ENCODE results near the gene STAG1.

Gene STAG1

GRCh38 chr3:136330900-136331299, 421.3 kb downstream of the STAG1 start:
- no peak overlapping the region for H3K4me2 ChIP-seq (ENCODE audit: low read depth, low read length, poor library complexity, severe bottlenecking)
- no peaks in the 10 kb centered on the region for H3K79me2 ChIP-seq (ENCODE audit: insufficient read depth, low read length)
- H3K27me3 ChIP-seq (ENCODE audit: low read length), result no peaks in the 10 kb centered on the region

DNA sequence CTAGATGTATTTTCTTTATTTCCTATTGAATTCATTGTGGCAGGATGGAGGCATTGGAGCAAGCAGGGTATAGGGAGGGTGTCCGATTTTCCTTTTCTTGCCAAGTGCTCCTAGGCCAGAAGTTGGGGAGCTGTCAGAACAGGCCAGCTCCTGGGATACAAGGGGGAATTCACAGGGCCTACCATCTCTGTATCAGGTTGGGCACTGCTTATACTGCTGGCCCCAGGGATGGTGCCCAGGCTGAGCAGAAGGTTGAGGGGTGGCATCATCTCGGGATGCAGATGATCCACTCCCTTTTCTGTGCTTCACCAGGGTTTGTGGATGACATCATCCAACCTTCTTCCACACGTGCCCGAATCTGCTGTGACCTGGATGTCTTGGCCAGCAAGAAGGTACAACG, 422.6 kb downstream of the STAG1 start:
- Histone ChIP-seq H3K9ac (ENCODE audit: low read length) (no peak overlapping the region), H3K9me2 (replicated peaks; ENCODE audit: insufficient read depth, low read length) (no peaks in the 10 kb centered on the region), H3F3A (ENCODE audit: insufficient read depth) (peaks cover 2% of the 10 kb centered on the region; the same call in 1 of the 2 replicates)

More at GRCh38 chr3:136330900-136331299, 421.3 kb downstream of the STAG1 start:
- Histone ChIP-seq H3K9ac (ENCODE audit: low read length) (no peak overlapping the region), H3K9me3 (ENCODE audit: insufficient read depth, low read length) (no peaks in the 10 kb centered on the region), H3K36me3 (ENCODE audit: low read length) (peaks cover 4% of the 10 kb centered on the region), H4K20me1 (ENCODE audit: low read depth, low read length) (no peaks in the 10 kb centered on the region), H3K9me2 (replicated peaks; ENCODE audit: insufficient read depth, low read length) (no peaks in the 10 kb centered on the region), H3F3A (ENCODE audit: insufficient read depth) (peaks cover 2% of the 10 kb centered on the region; the same call in 1 of the 2 replicates), H3K4me3 (ENCODE audit: insufficient read depth, low read length, poor library complexity, severe bottlenecking) (no peak overlapping the region), H2AFZ (ENCODE audit: low read depth, low read length, severe bottlenecking) (no peak overlapping the region), H3K27ac (ENCODE audit: low read depth, low read length) (no peak overlapping the region)
- no peak for TF ChIP-seq EZH2phosphoT487 (conservative IDR thresholded peaks at IDR 0.05; ENCODE audit: low read length)

DNA sequence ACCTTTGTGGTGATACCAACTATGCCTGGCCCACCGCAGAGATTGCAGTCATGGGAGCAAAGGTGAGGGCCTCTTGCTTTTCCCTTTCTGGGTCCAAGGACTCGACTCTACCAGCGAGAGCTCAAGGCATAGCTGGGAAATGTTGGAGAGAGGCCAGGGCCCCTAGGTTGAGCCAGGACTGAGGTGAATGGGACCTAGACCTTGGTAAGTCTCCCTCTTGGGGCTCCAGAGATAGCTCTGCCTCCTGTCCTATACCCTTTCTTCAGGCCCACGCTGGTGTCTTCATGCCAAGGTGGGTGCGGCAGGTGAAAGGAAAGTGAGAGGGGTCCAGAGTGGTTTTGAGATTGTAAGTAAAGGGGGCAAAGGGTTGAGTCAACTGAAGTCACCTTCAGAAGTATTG, 424.5 kb downstream of the STAG1 start:
- Histone ChIP-seq H2AFZ (ENCODE audit: low read depth, low read length, severe bottlenecking) (no peak overlapping the region), H3K27ac (ENCODE audit: low read depth, low read length) (no peak overlapping the region), H3K36me3 (ENCODE audit: low read length) (peaks cover 6% of the 10 kb centered on the region; the same call in 1 of the 2 replicates), H3K79me2 (ENCODE audit: insufficient read depth, low read length) (0 out of 2 replicates have a peak, but pooled peaks cover 2% of the 10 kb centered on the region), H3K9me2 (replicated peaks; ENCODE audit: insufficient read depth, low read length) (no peaks in the 10 kb centered on the region), H3K9ac (ENCODE audit: low read length) (no peak overlapping the region), H3K4me2 (ENCODE audit: low read depth, low read length, poor library complexity, severe bottlenecking) (no peak overlapping the region), H4K20me1 (ENCODE audit: low read depth, low read length) (no peaks in the 10 kb centered on the region), H3K9me3 (ENCODE audit: insufficient read depth, low read length) (peaks cover 5% of the 10 kb centered on the region; the same call in 1 of the 2 replicates), H3K27me3 (ENCODE audit: low read length) (no peaks in the 10 kb centered on the region), H3F3A (ENCODE audit: insufficient read depth) (peaks cover 2% of the 10 kb centered on the region; the same call in 1 of the 2 replicates), H3K4me3 (ENCODE audit: insufficient read depth, low read length, poor library complexity, severe bottlenecking) (no peak overlapping the region)
- TF ChIP-seq, protein P1, sequence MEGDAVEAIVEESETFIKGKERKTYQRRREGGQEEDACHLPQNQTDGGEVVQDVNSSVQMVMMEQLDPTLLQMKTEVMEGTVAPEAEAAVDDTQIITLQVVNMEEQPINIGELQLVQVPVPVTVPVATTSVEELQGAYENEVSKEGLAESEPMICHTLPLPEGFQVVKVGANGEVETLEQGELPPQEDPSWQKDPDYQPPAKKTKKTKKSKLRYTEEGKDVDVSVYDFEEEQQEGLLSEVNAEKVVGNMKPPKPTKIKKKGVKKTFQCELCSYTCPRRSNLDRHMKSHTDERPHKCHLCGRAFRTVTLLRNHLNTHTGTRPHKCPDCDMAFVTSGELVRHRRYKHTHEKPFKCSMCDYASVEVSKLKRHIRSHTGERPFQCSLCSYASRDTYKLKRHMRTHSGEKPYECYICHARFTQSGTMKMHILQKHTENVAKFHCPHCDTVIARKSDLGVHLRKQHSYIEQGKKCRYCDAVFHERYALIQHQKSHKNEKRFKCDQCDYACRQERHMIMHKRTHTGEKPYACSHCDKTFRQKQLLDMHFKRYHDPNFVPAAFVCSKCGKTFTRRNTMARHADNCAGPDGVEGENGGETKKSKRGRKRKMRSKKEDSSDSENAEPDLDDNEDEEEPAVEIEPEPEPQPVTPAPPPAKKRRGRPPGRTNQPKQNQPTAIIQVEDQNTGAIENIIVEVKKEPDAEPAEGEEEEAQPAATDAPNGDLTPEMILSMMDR (IDR thresholded peaks at IDR 0.05; ENCODE audit: insufficient read depth, low read length, poor library complexity, severe bottlenecking), result no peak
- TF ChIP-seq EZH2phosphoT487 (conservative IDR thresholded peaks at IDR 0.05; ENCODE audit: low read length), result no peak

More for the DNA sequence above, 422.6 kb downstream of the STAG1 start:
- H4K20me1 ChIP-seq (ENCODE audit: low read depth, low read length), result no peaks in the 10 kb centered on the region
- no peaks in the 10 kb centered on the region for H3K9me3 ChIP-seq (ENCODE audit: insufficient read depth, low read length)
- no peak overlapping the region for H3K27ac ChIP-seq (ENCODE audit: low read depth, low read length)
- H3K4me2 ChIP-seq (ENCODE audit: low read depth, low read length, poor library complexity, severe bottlenecking), result no peak overlapping the region
- no peaks in the 10 kb centered on the region for H3K79me2 ChIP-seq (ENCODE audit: insufficient read depth, low read length)
- H3K4me3 ChIP-seq (ENCODE audit: insufficient read depth, low read length, poor library complexity, severe bottlenecking), result no peak overlapping the region
- no peaks in the 10 kb centered on the region for H3K27me3 ChIP-seq (ENCODE audit: low read length)
- no peak overlapping the region for H2AFZ ChIP-seq (ENCODE audit: low read depth, low read length, severe bottlenecking)
- peaks cover 4% of the 10 kb centered on the region; the same call in 1 of the 2 replicates for H3K36me3 ChIP-seq (ENCODE audit: low read length)
- TF ChIP-seq, protein P1 (IDR thresholded peaks at IDR 0.05; ENCODE audit: insufficient read depth, low read length, poor library complexity, severe bottlenecking), result no peak
- no peak for TF ChIP-seq EZH2phosphoT487 (conservative IDR thresholded peaks at IDR 0.05; ENCODE audit: low read length)

- H3K4me2 ChIP-seq (ENCODE audit: low read depth, low read length, poor library complexity, severe bottlenecking), result no peak overlapping the region
- no peak overlapping the region for H3K4me3 ChIP-seq (ENCODE audit: insufficient read depth, low read length, poor library complexity, severe bottlenecking)
- H3K9ac ChIP-seq (ENCODE audit: low read length), result no peak overlapping the region
- H3K9me3 ChIP-seq (ENCODE audit: insufficient read depth, low read length), result peaks cover 18% of the 10 kb centered on the region; the same call in 1 of the 2 replicates
- no peaks in the 10 kb centered on the region for H3K9me2 ChIP-seq (replicated peaks; ENCODE audit: insufficient read depth, low read length)
- no peaks in the 10 kb centered on the region for H4K20me1 ChIP-seq (ENCODE audit: low read depth, low read length)
- H3F3A ChIP-seq (ENCODE audit: insufficient read depth), result peaks cover 2% of the 10 kb centered on the region; the same call in 1 of the 2 replicates
- TF ChIP-seq, protein P1 (IDR thresholded peaks at IDR 0.05; ENCODE audit: insufficient read depth, low read length, poor library complexity, severe bottlenecking), result no peak
- no peak for TF ChIP-seq EZH2phosphoT487 (conservative IDR thresholded peaks at IDR 0.05; ENCODE audit: low read length)
- no peak overlapping the region for H2AFZ ChIP-seq (ENCODE audit: low read depth, low read length, severe bottlenecking)
- H3K27me3 ChIP-seq (ENCODE audit: low read length), result no peaks in the 10 kb centered on the region
- peaks cover 18% of the 10 kb centered on the region for H3K36me3 ChIP-seq (ENCODE audit: low read length)
- 0 out of 2 replicates have a peak, but pooled peaks cover 4% of the 10 kb centered on the region for H3K79me2 ChIP-seq (ENCODE audit: insufficient read depth, low read length)
- no peak overlapping the region for H3K27ac ChIP-seq (ENCODE audit: low read depth, low read length)
Observed at GRCh38 chr3:136326316-136326715, 425.9 kb downstream of the STAG1 start.

Measured in SU-DHL-6 (cell line).